PC-9 (cell line): ENCODE measurements around the gene CSTA. TPM values are rescaled to one million over a fixed set of nuclear protein-coding genes. Genes with fewer than 3 reads are reported as not detected.

Source experiments
- BruUV-seq: library from RNA; stranded (reverse); fragments of 400-500 nt; replicated peaks from 2 replicates; lab custom pipeline; 2021; lab: Mats Ljungman, UMichigan
- CTCF ChIA-PET: fragments of 300-600 bp; sonication (Branson Sonifier 250); formaldehyde crosslinking; loops from one replicate; lab custom pipeline; 2022; ENCODE audit warnings: antibody characterized with exemption; lab: Charles Lee
- POLR2A ChIA-PET: fragments of 300-600 bp; sonication (Branson Sonifier 250); formaldehyde crosslinking; loops from one replicate; lab custom pipeline; 2022; ENCODE audit warnings: antibody characterized with exemption; ENCODE audit not compliant: unreplicated experiment; lab: Charles Lee
- DNase-seq, 2 experiments: peaks; one replicate each; pipeline versions ENCODE4 v3.0.0 to v3.0.0-alpha.2; 2015 to 2022; ENCODE audit warnings: mixed read lengths in 1 of 2
- H2AFZ ChIP-seq: fragments of 200-600 bp; sonication (generic); 2 replicates; pipeline ENCODE4 v1.8.1; 2017; ENCODE audit warnings: antibody characterized with exemption
- H3F3A ChIP-seq: fragments of 200-600 bp; sonication (generic); 2 replicates; pipeline ENCODE4 v1.8.1; 2017; ENCODE audit warnings: antibody characterized with exemption, mild to moderate bottlenecking, low read depth; ENCODE audit not compliant: insufficient read depth
- H3K27ac ChIP-seq: fragments of 200-600 bp; sonication (generic); 2 replicates; pipeline ENCODE4 v1.6.1; 2016; ENCODE audit warnings: mixed run types
- H3K27me3 ChIP-seq: fragments of 200-600 bp; sonication (generic); 2 replicates; pipeline ENCODE4 v1.6.1; 2016; ENCODE audit warnings: low read depth, mixed run types; ENCODE audit not compliant: insufficient read depth
- H3K36me3 ChIP-seq: fragments of 200-600 bp; sonication (generic); 2 replicates; pipeline ENCODE4 v1.6.1; 2016; ENCODE audit warnings: low read depth, mixed run types
- H3K4me1 ChIP-seq: fragments of 200-600 bp; sonication (generic); replicated peaks from 2 replicates; pipeline ENCODE4 v1.6.1; 2016; ENCODE audit warnings: mixed run types; ENCODE audit not compliant: insufficient read depth
- H3K4me2 ChIP-seq: fragments of 200-600 bp; sonication (generic); 2 replicates; pipeline ENCODE4 v1.6.1; 2017; ENCODE audit warnings: mixed run types
- H3K4me3 ChIP-seq: fragments of 200-600 bp; sonication (generic); 2 replicates; pipeline ENCODE4 v1.6.1; 2016; ENCODE audit warnings: mixed run types
- H3K79me2 ChIP-seq: fragments of 200-600 bp; sonication (generic); 2 replicates; pipeline ENCODE4 v1.6.1; 2017; ENCODE audit warnings: low read depth, mixed run types
- H3K9me2 ChIP-seq: fragments of 200-600 bp; sonication (generic); 2 replicates; pipeline ENCODE4 v1.8.1; 2017; ENCODE audit warnings: mild to moderate bottlenecking; ENCODE audit not compliant: insufficient read depth
- H3K9me3 ChIP-seq: fragments of 200-600 bp; sonication (generic); 2 replicates; pipeline ENCODE4 v1.8.1; 2016; ENCODE audit warnings: low read depth; ENCODE audit not compliant: insufficient read depth
- H4K20me1 ChIP-seq: fragments of 200-600 bp; sonication (generic); 2 replicates; pipeline ENCODE4 v1.8.1; 2017; ENCODE audit not compliant: insufficient read depth
- CTCF ChIP-seq: fragments of 200-600 bp; sonication (generic); conservative IDR thresholded peaks from 2 replicates; pipeline ENCODE4 v1.6.1; 2017; ENCODE audit warnings: mixed run types, antibody characterized with exemption, mild to moderate bottlenecking, moderate library complexity
- EZH2 ChIP-seq: fragments of 200-600 bp; sonication (generic); IDR thresholded peaks from 2 replicates; pipeline ENCODE4 v1.8.0; 2017; ENCODE audit warnings: antibody characterized with exemption, low read depth
- intact Hi-C: fragments of 100-400 bp; cut with micrococcal nuclease; formaldehyde crosslinking; loops from one replicate; pipeline ENCODE4 v1.10.0; 2022; ENCODE audit not compliant: unreplicated experiment
- total RNA-seq: library from RNA; stranded (reverse); gene quantifications from 2 replicates; pipeline ENCODE4 v1.2.3, GENCODE V29; 2021

CSTA gene
- total RNA-seq, 1 experiment from 2014 or later = 16.8 TPM

- Histone ChIP-seq H3K36me3 (no peaks in the 10 kb centered on the region), H2AFZ (no peak overlapping the region), H3F3A (no peaks in the 10 kb centered on the region; the same call in 1 of the 2 replicates), H3K4me3 (no peak overlapping the region), H3K9me3 (no peaks in the 10 kb centered on the region), H3K4me1 (no peaks in the 10 kb centered on the region), H3K4me2 (no peak overlapping the region), H4K20me1 (no peaks in the 10 kb centered on the region), H3K79me2 (no peaks in the 10 kb centered on the region), H3K27me3 (no peaks in the 10 kb centered on the region), H3K9me2 (no peaks in the 10 kb centered on the region), H3K27ac (no peak overlapping the region)
- DNase-seq = no peak
- ChIA-PET POLR2A (no interaction called here), CTCF (no interaction called here)
- TF ChIP-seq EZH2 (no peak), CTCF (no peak)
- intact Hi-C loops = loop anchor here (10.0 kb wide), 2 partner anchors 404 to 554 kb away; partner anchors contain the start of genes HSPBAP1 and SLC49A4
- no TSS peak for BruUV-seq
Measured at GRCh38 chr3:122390665-122391064, 65.6 kb downstream of the CSTA start.

Other genes with a start within 250 kb of the CSTA start
- not detected in 2 replicates for gene CASR, start 141.6 kb upstream of the CSTA start, total RNA-seq
- 44.8 and 63.6 TPM in 2 replicates for gene MIX23, start 58.0 kb downstream of the CSTA start, total RNA-seq
- 36.8 and 41.0 TPM in 2 replicates for gene FAM162A, start 58.9 kb downstream of the CSTA start, total RNA-seq
- gene WDR5B, start 90.8 kb downstream of the CSTA start, total RNA-seq = 4.5 and 5.8 TPM in 2 replicates
- gene KPNA1, start 189.7 kb downstream of the CSTA start, total RNA-seq = 78.2 and 89.2 TPM in 2 replicates
- gene PARP9, start 239.1 kb downstream of the CSTA start, total RNA-seq = 15.0 and 21.1 TPM in 2 replicates
- gene DTX3L, start 239.1 kb downstream of the CSTA start, total RNA-seq = 30.0 and 41.7 TPM in 2 replicates